ENCODE measurements around the gene PLA2G7. TPM values are rescaled to one million over a fixed set of nuclear protein-coding genes. Genes with fewer than 3 reads are reported as not detected.

PLA2G7 gene
- 0.06 TPM in 1 of 5 replicates, not detected in the others for total RNA-seq (2022; extraction: Qiagen RNA extraction)

DNA sequence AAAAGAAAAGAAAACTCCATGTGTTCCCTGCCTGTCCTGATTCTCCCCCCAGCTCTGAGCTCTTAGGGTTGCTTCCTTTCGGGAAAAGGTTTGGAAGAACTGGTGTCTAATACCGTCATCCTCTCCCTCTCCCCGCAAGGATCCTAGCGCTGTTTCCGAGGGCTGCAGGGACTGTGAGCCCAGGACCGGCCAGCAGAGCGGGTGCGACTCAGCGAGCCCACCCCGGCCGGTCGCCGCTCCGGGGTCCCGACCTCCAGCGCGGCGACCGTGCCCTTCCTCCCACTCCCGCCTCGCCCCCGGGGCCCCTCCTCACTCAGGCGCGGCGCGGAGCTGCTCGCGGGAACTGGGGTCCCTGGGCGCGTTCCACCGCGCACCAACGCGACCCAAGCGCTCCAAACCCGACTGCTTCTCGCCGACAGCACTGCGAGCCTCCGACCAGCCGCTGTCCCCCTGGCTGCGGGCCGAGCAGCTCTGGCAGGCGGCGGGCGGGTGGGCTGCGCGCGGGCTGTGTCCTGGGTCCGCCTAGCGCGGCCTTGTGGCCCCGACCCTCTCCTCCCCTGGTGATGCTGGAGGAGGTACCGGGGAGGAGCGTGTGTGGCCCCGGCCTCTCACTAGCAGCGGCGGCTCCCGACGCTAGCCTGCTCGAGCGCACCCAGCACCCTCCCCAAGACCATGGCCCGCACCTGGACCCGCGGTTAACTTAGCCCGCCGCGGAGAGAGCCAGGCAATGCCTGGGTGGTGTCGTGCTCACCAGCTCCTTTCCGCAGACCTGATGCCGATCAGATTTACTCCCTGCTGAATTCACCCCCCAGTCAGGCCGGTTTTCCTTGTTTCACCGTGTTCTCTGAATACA is at the start of gene PLA2G7:
Gene PLA2G7, minus strand, starts transcription at position 509 of the 853 bp plus-strand sequence. CDS start 12,484 bp downstream, outside the sequence.

DNA sequence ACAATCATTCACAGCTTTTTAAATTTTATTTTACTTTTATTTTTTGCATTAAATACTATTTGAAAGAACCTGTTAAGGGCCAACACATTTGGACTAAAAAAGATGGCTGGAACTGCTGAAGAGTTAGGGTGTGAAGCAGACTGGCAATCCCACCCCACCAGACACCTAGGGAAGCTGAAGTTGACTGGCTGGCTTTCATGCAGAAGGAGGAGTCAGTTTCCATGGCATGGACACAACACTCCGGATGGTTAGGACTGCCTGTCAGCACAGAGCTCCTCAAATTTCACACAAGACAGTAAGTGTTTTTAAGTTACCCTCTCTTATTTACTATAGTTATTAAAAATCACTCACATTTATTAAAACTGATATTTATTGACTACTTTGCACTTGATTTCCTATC is 11.5 kb upstream of the PLA2G7 start, which contains the start of gene ANKRD66:
Gene ANKRD66, plus strand, starts transcription at position 238 of the 400 bp plus-strand sequence. CDS start 5,016 bp downstream, outside the sequence.

DNA sequence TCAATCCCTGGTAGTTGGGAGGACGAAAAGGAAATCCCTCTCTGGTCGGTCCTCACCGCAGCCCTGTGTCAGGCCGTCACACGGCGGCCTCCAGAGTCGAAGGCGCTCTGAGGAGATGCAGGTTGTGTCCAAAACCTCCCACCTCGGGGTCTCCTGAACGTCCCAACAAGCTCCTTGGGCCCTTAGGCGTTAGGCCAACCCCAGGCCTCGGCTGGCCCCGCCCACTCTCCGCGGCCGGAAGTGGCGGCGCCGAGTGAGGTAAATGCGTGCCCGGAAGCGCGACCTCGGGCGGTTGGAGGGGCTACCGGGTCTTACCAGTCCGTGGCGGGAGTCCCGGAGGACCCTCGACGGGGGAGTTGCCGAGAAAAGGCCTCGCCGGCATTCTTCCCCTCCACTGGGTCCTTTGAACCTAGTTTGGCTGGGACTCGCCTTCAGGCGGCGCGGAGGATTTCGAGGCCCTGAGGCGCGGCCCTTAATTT is 47.5 kb downstream of the PLA2G7 start, which contains the start of gene TDRD6:
Gene TDRD6, plus strand, starts transcription at position 267 of the 479 bp plus-strand sequence. CDS start 244 bp downstream, outside the sequence.

Other genes with a start within 250 kb of the PLA2G7 start
- gene RCAN2, start 243.9 kb downstream of the PLA2G7 start, total RNA-seq (2022; extraction: Qiagen RNA extraction): not detected in 5 replicates
- 0.03 to 0.09 TPM (median 0.05 TPM) in 4 of 5 replicates, not detected in the other for gene CYP39A1, start 82.6 kb downstream of the PLA2G7 start, total RNA-seq (2022; extraction: Qiagen RNA extraction)
- 0.36 to 0.75 TPM (median 0.51 TPM) in 5 replicates for gene SLC25A27, start 82.4 kb downstream of the PLA2G7 start, total RNA-seq (2022; extraction: Qiagen RNA extraction)
- gene TDRD6, start 47.5 kb downstream of the PLA2G7 start, total RNA-seq (2022; extraction: Qiagen RNA extraction): not detected in 5 replicates
- gene ANKRD66, start 11.6 kb upstream of the PLA2G7 start, total RNA-seq (2022; extraction: Qiagen RNA extraction): not detected in 5 replicates
- not detected in 5 replicates for gene MEP1A, start 58.0 kb upstream of the PLA2G7 start, total RNA-seq (2022; extraction: Qiagen RNA extraction)
- not detected in 5 replicates for gene ADGRF5, start 186.6 kb upstream of the PLA2G7 start, total RNA-seq (2022; extraction: Qiagen RNA extraction)